K562 (cell line): Measurements from ENCODE around the gene DAB2. TPM values are rescaled to one million over a fixed set of nuclear protein-coding genes. Genes with fewer than 3 reads are reported as not detected.

Experiments used
- ATAC-seq: fragments of 200-7000 bp; cut with Tn5 transposase; 3 replicates; pipeline ENCODE4 v1.9.1; 2020; ENCODE audit warnings: moderate library complexity
- BruUV-seq: library from RNA; stranded (reverse); fragments of 400-500 nt; replicated peaks from 2 replicates; lab custom pipeline; 2021; lab: Mats Ljungman, UMichigan
- CTCF ChIA-PET: fragments of 300-600 bp; formaldehyde crosslinking; extraction: SDS; loops from one replicate; lab custom pipeline; 2021; ENCODE audit warnings: low intra/inter-chr PET ratio; lab: Yijun Ruan, JAX
- POLR2A ChIA-PET: fragments of 300-600, 350-650 bp; sonication (Branson Sonifier 250); formaldehyde crosslinking; extraction: SDS; loops from one replicate; lab custom pipeline; 2021; ENCODE audit warnings: antibody characterized with exemption, inconsistent platforms; lab: Yijun Ruan, JAX
- DNase-seq, 4 experiments: peaks; one replicate each; pipeline versions ENCODE4 v3.0.0 to v3.0.0-alpha.2; 2011 to 2018; ENCODE audit warnings: low spot score in 3 of 4, mixed read lengths in 3 of 4; ENCODE audit errors: extremely low read depth in 1 of 4
- FAIRE-seq: peaks from 2 replicates; lab custom pipeline; 2011; peaks lifted over from hg19 to GRCh38; lab: Jason Lieb, UNC
- H2AFZ ChIP-seq: 2 replicates; pipeline ENCODE4 v1.6.0; 2011; ENCODE audit warnings: low read depth, low read length, control low read depth, inconsistent platforms
- H3K27ac ChIP-seq: fragments of 200-600 bp; 3 replicates; pipeline ENCODE4 v1.8.0; 2011; ENCODE audit warnings: low read depth, mild to moderate bottlenecking, control low read depth, inconsistent platforms, low read length, moderate library complexity, mixed read lengths; ENCODE audit errors: extremely low read depth
- H3K27me3 ChIP-seq, 2 experiments: fragments of 300-600 bp in 1 of 2; 2 replicates in 1 of 2; 3 replicates in 1 of 2; pipeline versions ENCODE4 v1.6.0 to v1.8.0; 2011; ENCODE audit warnings: inconsistent platforms in 2 of 2, low read length in 2 of 2, mild to moderate bottlenecking in 1 of 2, mixed read lengths in 1 of 2, moderate library complexity in 1 of 2; ENCODE audit not compliant: control insufficient read depth in 2 of 2, insufficient read depth in 2 of 2
- H3K36me3 ChIP-seq: fragments of 300-600 bp; 3 replicates; pipeline ENCODE4 v1.8.0; 2011; ENCODE audit warnings: mild to moderate bottlenecking, low read length, inconsistent platforms; ENCODE audit not compliant: control insufficient read depth, insufficient read depth
- H3K4me1 ChIP-seq, 2 experiments: fragments of 200-600 bp in 1 of 2; replicated peaks in 1 of 2; 2 replicates in 1 of 2; 3 replicates in 1 of 2; pipeline versions ENCODE4 v1.5.1 to v1.8.0; 2011; ENCODE audit warnings: inconsistent platforms in 2 of 2, low read length in 2 of 2, mild to moderate bottlenecking in 1 of 2, mixed read lengths in 1 of 2, moderate library complexity in 1 of 2; ENCODE audit not compliant: control insufficient read depth in 2 of 2, insufficient read depth in 2 of 2
- H3K4me2 ChIP-seq: 2 replicates; pipeline ENCODE4 v1.6.1; 2011; ENCODE audit warnings: low read length, control low read depth, inconsistent platforms, mixed read lengths; ENCODE audit not compliant: insufficient read depth
- H3K4me3 ChIP-seq: fragments of 200-600 bp; sonication (generic), shearing (Covaris generic); 2 replicates; pipeline ENCODE4 v1.5.1; 2016; ENCODE audit warnings: control low read depth, inconsistent platforms
- H3K79me2 ChIP-seq: fragments of 200-600 bp; 3 replicates; pipeline ENCODE4 v1.8.0; 2011; ENCODE audit warnings: low read length, inconsistent platforms; ENCODE audit not compliant: control insufficient read depth, insufficient read depth
- H3K9ac ChIP-seq, 2 experiments: 2 replicates each; pipeline versions ENCODE4 v1.6.0 to v1.6.1; 2011; ENCODE audit warnings: low read depth in 2 of 2, low read length in 2 of 2, control low read depth in 1 of 2, inconsistent platforms in 1 of 2, mild to moderate bottlenecking in 1 of 2, mixed read lengths in 1 of 2; ENCODE audit not compliant: insufficient read depth in 1 of 2
- H3K9me1 ChIP-seq: one replicate; pipeline ENCODE4 v1.6.0; 2011; ENCODE audit warnings: inconsistent platforms, mild to moderate bottlenecking, low read length, moderate library complexity; ENCODE audit not compliant: control insufficient read depth, insufficient read depth
- H3K9me3 ChIP-seq: replicated peaks from 2 replicates; pipeline ENCODE4 v1.5.1; 2011; ENCODE audit warnings: low read depth, low read length, inconsistent platforms; ENCODE audit not compliant: control insufficient read depth, insufficient read depth
- H4K20me1 ChIP-seq: replicated peaks from 2 replicates; pipeline ENCODE4 v1.6.1; 2011; ENCODE audit warnings: low read length, inconsistent platforms, mixed read lengths; ENCODE audit not compliant: control insufficient read depth, insufficient read depth
- BCOR ChIP-seq: fragments of 450-650 bp; IDR thresholded peaks from 2 replicates; pipeline ENCODE4 v1.6.1; 2016
- HNRNPK ChIP-seq: fragments of 200-400 bp; formaldehyde crosslinking; IDR thresholded peaks from one replicate; pipeline ENCODE4 v1.6.1; 2018; ENCODE audit warnings: mild to moderate bottlenecking, low read depth, low read length; ENCODE audit not compliant: poor library complexity, severe bottlenecking
- HOXB6 ChIP-seq: fragments of 250-450 bp; sonication (Bioruptor Pico); IDR thresholded peaks from 2 replicates; pipeline ENCODE4 v1.5.1; 2022; ENCODE audit warnings: mild to moderate bottlenecking, borderline replicate concordance
- MTA2 ChIP-seq: fragments of 450-650 bp; IDR thresholded peaks from 2 replicates; pipeline ENCODE4 v1.6.1; 2016; ENCODE audit warnings: low read depth
- PURB ChIP-seq: sonication (generic); formaldehyde crosslinking; IDR thresholded peaks from 2 replicates; pipeline ENCODE4 v1.9.0; 2021; ENCODE audit warnings: low read depth, mild to moderate bottlenecking, missing genetic modification reagents
- ZNF23 ChIP-seq: fragments of 250-450 bp; sonication (Bioruptor Pico); IDR thresholded peaks from 2 replicates; pipeline ENCODE4 v1.4.0; 2020; ENCODE audit warnings: mild to moderate bottlenecking
- ZNF24 ChIP-seq: fragments of 450-650 bp; IDR thresholded peaks from 2 replicates; pipeline ENCODE4 v1.6.1; 2016
- ZNF780A ChIP-seq: fragments of 250-450 bp; sonication (Bioruptor Pico); IDR thresholded peaks from 2 replicates; pipeline ENCODE4 v1.5.0; 2021; ENCODE audit warnings: mild to moderate bottlenecking
- WGBS: fragments of 100-300 bp; shearing (Covaris generic); methylation state at CpG from one replicate; pipeline ENCODE4 v1.1.6; 2016; ENCODE audit warnings: low coverage, mixed read lengths; ENCODE audit not compliant: insufficient coverage; ENCODE audit errors: missing lambda C conversion rate; 5-methylcytosine and 5-hydroxymethylcytosine counted together
- in situ Hi-C: fragments of 300-500 bp; cut with MboI; formaldehyde crosslinking; loops from 4 replicates; pipeline ENCODE4 v1.15.0; 2018; ENCODE audit warnings: inconsistent platforms, mixed read lengths
- intact Hi-C: fragments of 100-400 bp; cut with micrococcal nuclease; formaldehyde crosslinking; loops from 2 replicates; pipeline ENCODE4 v1.14.2; 2022
- polyA plus RNA-seq, 8 experiments: library from polyadenylated mRNA; depleted of rRNA in 4 of 8; stranded (reverse) in 5 of 8; unstranded in 3 of 8; fragments of >200 nt; fragmentation: Nextera tagmentation in 2 of 8; fragmentation: Illumina TruSeq in 1 of 8; extraction: Ambion mirVana in 2 of 8; extraction: Trizol in 1 of 8; gene quantifications; 2 replicates each; pipeline versions ENCODE4 v1.2.1 to v1.2.3, GENCODE V29; 2011 to 2014; ENCODE audit warnings: inconsistent platforms in 1 of 8, missing spikeins in 1 of 8
- total RNA-seq, 7 experiments: library from RNA; depleted of rRNA in 6 of 7; stranded (reverse); fragments of >200 nt in 6 of 7; fragmentation: Illumina TruSeq in 2 of 7; extraction: Trizol in 2 of 7; gene quantifications; 2 replicates each; pipeline versions ENCODE4 v1.2.1 to v1.2.3, GENCODE V29; 2011 to 2021; ENCODE audit warnings: low replicate concordance in 1 of 7

DAB2 gene
- total and polyA plus RNA-seq, 9 of the 15 experiments (the other 6 are each of a cell fraction or from before 2014, with no cell fraction given): 6.6 to 29.9 (median 24.1) TPM

- no peak for TF ChIP-seq HNRNPK
- TF ChIP-seq ZNF24: no peak
- no peak for TF ChIP-seq BCOR
- TF ChIP-seq PURB (CRISPR knock-in tag): no peak
- TF ChIP-seq, all 486 proteins: peak for 0
These were observed 29.8 kb downstream of the DAB2 start (continued) for GRCh38 chr5:39394946-39395345.

GRCh38 chr5:39390945-39391344 is 33.8 kb downstream of the DAB2 start:
- DNase-seq (no peak), ATAC-seq (no peak)
- H3K4me2 ChIP-seq: no peak overlapping the region
- no peaks in the 10 kb centered on the region for H3K79me2 ChIP-seq
- intact Hi-C loops: no loop called here
- H3K27ac ChIP-seq: no peak overlapping the region
- H3K9me1 ChIP-seq: no peaks in the 10 kb centered on the region
- H3K36me3 ChIP-seq: peaks cover 7% of the 10 kb centered on the region; the same call in 2 of the 3 replicates
- TF ChIP-seq ZNF23 (CRISPR knock-in tag): no peak
- no peak for TF ChIP-seq MTA2
- TF ChIP-seq HOXB6: no peak
- no peak for TF ChIP-seq ZNF780A
- TF ChIP-seq, all 486 proteins: peak for 0
- Histone ChIP-seq H3K4me3 (no peak overlapping the region), H4K20me1 (no peaks in the 10 kb centered on the region), H3K4me1 (no peaks in the 10 kb centered on the region), H3K9me3 (no peaks in the 10 kb centered on the region), H2AFZ (no peak overlapping the region), H3K27me3 (no peaks in the 10 kb centered on the region), H3K9ac (no peak overlapping the region)
- no TSS peak for BruUV-seq
- ChIA-PET CTCF (no interaction called here), POLR2A (no interaction called here)
- in situ Hi-C loops: no loop called here
- 72% methylated on average over 3 of the region's 3 CpGs for WGBS
- no peak for FAIRE-seq
